ENCODE results near the gene ANXA4. TPM values are rescaled to one million over a fixed set of nuclear protein-coding genes. Genes with fewer than 3 reads are reported as not detected.

ANXA4 gene
- total RNA-seq, 4 donors from 2014 or later: 72.0 to 101 (median 82.5) TPM

DNA sequence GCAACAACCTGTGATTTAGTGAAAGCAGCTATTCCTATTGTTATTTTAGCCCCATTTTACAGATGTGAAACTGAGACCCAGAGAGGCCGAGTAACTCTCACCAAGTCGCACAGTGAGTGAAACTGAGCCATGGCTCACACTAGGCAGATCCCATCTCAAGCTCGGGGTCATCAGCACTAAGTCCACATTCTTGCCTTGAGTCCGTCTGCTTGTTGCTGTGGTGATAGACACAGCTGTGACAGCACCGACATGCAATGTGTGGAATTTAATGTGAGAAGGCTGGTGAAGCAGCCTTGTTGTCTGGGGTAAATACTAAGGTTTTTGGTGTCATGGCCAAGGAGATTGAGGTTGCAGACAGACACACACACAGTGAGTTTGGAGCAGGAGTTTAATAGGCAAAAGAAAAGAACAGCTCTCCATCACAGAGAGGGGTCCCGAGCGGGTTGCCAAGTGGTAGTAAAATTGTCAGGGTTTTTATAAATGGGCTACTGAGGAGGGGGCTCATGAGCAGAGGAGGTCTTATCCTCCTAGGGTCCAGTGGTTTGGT lies 47.3 kb downstream of the ANXA4 start:
- TF ChIP-seq, protein P1, sequence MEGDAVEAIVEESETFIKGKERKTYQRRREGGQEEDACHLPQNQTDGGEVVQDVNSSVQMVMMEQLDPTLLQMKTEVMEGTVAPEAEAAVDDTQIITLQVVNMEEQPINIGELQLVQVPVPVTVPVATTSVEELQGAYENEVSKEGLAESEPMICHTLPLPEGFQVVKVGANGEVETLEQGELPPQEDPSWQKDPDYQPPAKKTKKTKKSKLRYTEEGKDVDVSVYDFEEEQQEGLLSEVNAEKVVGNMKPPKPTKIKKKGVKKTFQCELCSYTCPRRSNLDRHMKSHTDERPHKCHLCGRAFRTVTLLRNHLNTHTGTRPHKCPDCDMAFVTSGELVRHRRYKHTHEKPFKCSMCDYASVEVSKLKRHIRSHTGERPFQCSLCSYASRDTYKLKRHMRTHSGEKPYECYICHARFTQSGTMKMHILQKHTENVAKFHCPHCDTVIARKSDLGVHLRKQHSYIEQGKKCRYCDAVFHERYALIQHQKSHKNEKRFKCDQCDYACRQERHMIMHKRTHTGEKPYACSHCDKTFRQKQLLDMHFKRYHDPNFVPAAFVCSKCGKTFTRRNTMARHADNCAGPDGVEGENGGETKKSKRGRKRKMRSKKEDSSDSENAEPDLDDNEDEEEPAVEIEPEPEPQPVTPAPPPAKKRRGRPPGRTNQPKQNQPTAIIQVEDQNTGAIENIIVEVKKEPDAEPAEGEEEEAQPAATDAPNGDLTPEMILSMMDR (IDR thresholded peaks at IDR 0.05): no peak
- no peak for TF ChIP-seq POLR2A (IDR thresholded peaks at IDR 0.05)
- DNase-seq: no peak
- Histone ChIP-seq H3K4me1 (peaks cover 17 to 21% of the 10 kb centered on the region in 2 donors), H3K27me3 (no peaks in the 10 kb centered on the region), H3K36me3 (no peaks in the 10 kb centered on the region), H3K4me3 (replicated peaks in 1 of 3) (no peak overlapping the region), H3K27ac (peak overlapping the region in 2 of 3 donors; percentile 33 to 64), H3K9me3 (no peaks in the 10 kb centered on the region)
- WGBS, 2 donors: 72 to 81% methylated on average over 7 of the region's 7 CpGs
- intact Hi-C loops (cut with DNase I): no loop called here

DNA sequence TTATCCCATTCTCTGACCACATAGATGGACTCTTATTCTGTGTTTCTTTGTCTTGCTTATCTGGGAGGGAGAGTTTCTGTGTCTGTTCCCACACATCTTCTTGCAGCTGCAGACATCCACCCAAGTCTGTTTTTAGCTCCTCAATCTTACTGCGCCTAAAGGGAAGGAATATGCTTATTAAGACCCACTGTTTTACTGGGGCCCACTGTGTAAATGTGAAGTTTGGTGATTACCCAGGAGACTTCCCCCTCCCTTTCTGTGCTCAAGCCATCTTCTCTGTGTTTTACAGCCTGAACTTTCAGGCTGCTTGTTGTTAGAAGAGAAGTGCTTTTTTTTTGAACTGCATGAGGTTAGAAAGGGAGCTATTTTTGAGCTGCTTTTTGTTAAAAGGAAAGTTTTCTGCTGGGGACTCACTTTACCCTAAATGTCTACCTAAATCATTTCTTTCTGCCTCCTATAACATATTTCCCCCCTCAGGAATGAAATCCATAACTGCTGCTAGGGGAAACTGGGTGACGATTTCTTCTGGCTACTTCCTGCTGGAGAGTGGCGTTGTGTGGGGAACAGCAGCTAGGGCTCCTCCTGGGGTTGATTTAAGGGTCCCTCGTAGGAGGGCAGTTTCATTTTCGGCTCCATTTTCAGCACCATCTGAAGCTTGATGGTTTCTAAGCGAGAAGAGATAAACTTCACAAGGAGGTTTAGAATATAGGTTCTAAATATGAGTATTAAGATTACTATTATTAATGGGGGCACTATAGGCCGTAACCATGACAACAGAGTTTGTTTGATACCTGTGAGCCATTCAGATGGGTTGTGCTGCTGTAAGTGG lies 48.1 kb downstream of the ANXA4 start:
- no peak for DNase-seq
- intact Hi-C loops (cut with DNase I): no loop called here
- Histone ChIP-seq H3K4me1 (peaks cover 17 to 21% of the 10 kb centered on the region in 2 donors), H3K4me3 (replicated peaks in 1 of 3) (no peak overlapping the region), H3K27ac (peak overlapping the region; percentile 33 to 64 (median 36)), H3K27me3 (no peaks in the 10 kb centered on the region), H3K36me3 (no peaks in the 10 kb centered on the region), H3K9me3 (no peaks in the 10 kb centered on the region)
- 55% methylated on average over 7 of the region's 7 CpGs for WGBS, 2 donors
- TF ChIP-seq, protein P1 (IDR thresholded peaks at IDR 0.05): no peak
- no peak for TF ChIP-seq POLR2A (IDR thresholded peaks at IDR 0.05)

DNA sequence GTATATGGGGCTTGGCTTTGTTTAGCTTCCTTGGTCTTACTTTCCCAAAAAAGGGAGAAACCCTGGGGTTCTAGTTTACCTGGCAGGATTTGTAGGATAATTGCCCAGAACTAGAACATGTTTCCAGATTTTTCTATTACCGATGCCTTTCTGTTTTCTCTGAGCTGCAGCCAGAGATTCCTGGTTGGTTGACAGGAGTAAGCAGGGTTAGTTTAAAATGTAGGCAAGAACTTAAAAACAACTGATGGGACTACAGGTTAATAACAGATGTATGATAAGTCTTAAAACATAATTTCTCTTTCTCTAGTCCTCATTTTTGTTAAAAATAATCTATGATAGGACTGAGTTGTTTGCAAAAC lies 48.6 kb downstream of the ANXA4 start:
- Histone ChIP-seq H3K36me3 (no peaks in the 10 kb centered on the region), H3K27ac (peak overlapping the region in 2 of 3 donors; percentile 33 to 64), H3K9me3 (no peaks in the 10 kb centered on the region), H3K4me3 (replicated peaks in 1 of 3) (no peak overlapping the region), H3K4me1 (peaks cover 17 to 21% of the 10 kb centered on the region in 2 donors), H3K27me3 (no peaks in the 10 kb centered on the region)
- TF ChIP-seq, protein P1 (IDR thresholded peaks at IDR 0.05): no peak
- TF ChIP-seq POLR2A (IDR thresholded peaks at IDR 0.05): no peak
- WGBS, 2 donors: 48 to 52% methylated on average over 1 of the region's 1 CpG
- no peak for DNase-seq
- intact Hi-C loops (cut with DNase I): no loop called here

DNA sequence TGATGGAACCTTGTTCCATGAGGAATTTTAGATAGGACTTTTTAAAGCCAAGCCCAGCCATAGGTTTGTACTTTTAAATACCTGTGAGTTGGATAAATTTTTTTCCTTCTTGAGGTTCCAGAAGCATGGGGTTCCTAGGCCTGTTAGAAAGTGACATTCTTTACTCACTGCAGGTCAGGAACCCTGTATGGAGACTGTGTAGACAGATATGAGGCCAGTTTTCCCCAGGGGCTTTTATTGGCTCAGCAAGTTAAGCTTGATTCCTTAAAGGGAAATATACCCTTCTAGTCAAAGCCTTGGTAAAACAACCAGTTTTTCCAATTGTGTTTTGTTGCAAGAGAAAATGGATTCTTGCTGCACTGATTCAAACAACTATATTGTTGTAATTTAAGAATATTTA lies 49.1 kb downstream of the ANXA4 start:
- DNase-seq: no peak
- no peaks in the 10 kb centered on the region for H3K9me3 ChIP-seq
- H3K27ac ChIP-seq: peak overlapping the region in 2 of 3 donors; percentile 33 to 64
- no peaks in the 10 kb centered on the region for H3K27me3 ChIP-seq
- no peaks in the 10 kb centered on the region for H3K36me3 ChIP-seq
- no peak overlapping the region for H3K4me3 ChIP-seq (replicated peaks in 1 of 3)
- no peak for TF ChIP-seq POLR2A (IDR thresholded peaks at IDR 0.05)
- TF ChIP-seq, protein P1 (IDR thresholded peaks at IDR 0.05): no peak
- H3K4me1 ChIP-seq: peaks cover 17 to 21% of the 10 kb centered on the region in 2 donors
- intact Hi-C loops (cut with DNase I): no loop called here

DNA sequence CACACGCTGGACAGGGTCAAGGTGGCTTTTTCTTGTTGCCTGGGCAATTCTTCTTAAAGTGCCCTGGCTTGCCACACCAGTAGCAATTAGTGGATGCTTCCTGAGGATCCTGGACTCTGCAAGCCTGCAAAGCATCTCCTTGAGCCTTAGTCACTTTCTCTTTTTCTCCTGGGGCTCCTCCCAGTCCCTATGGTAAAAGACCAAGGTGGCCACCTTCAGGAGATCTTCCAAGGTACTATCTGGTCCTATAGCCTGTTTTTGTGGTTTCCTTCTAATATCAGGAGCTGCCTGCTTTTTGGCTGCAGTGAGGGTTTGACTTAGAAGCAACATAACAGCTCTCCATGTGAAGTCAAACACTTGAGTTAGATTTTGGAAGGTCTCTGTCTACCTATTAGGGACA lies 54.2 kb downstream of the ANXA4 start:
- Histone ChIP-seq H3K4me3 (replicated peaks in 1 of 3) (no peak overlapping the region), H3K4me1 (peaks cover 9 to 18% of the 10 kb centered on the region in 2 donors), H3K27me3 (no peaks in the 10 kb centered on the region), H3K9me3 (no peaks in the 10 kb centered on the region), H3K36me3 (no peaks in the 10 kb centered on the region), H3K27ac (no peak overlapping the region)
- intact Hi-C loops (cut with DNase I): no loop called here
- no peak for DNase-seq
- TF ChIP-seq, protein P1 (IDR thresholded peaks at IDR 0.05): no peak
- TF ChIP-seq POLR2A (IDR thresholded peaks at IDR 0.05): no peak
- WGBS, 2 donors: 100% methylated on average over 1 of the region's 1 CpG

All from thyroid gland (tissue), 4 donors.